DOHH2 (cell line): ENCODE data around the gene DNM1.

ENCODE experiments used
- CTCF ChIP-seq: fragments of 200-600 bp; sonication (generic); IDR thresholded peaks from one replicate; pipeline ENCODE4 v1.5.1; 2014; ENCODE audit warnings: antibody characterized with exemption, mild to moderate bottlenecking, low read depth, low read length; ENCODE audit not compliant: poor library complexity, severe bottlenecking
- EZH2phosphoT487 ChIP-seq: fragments of 200-600 bp; sonication (generic); IDR thresholded peaks from 2 replicates; pipeline ENCODE4 v1.6.1; 2017; ENCODE audit warnings: borderline replicate concordance, mild to moderate bottlenecking, antibody characterized with exemption, low read length, moderate library complexity, mixed read lengths

DNA sequence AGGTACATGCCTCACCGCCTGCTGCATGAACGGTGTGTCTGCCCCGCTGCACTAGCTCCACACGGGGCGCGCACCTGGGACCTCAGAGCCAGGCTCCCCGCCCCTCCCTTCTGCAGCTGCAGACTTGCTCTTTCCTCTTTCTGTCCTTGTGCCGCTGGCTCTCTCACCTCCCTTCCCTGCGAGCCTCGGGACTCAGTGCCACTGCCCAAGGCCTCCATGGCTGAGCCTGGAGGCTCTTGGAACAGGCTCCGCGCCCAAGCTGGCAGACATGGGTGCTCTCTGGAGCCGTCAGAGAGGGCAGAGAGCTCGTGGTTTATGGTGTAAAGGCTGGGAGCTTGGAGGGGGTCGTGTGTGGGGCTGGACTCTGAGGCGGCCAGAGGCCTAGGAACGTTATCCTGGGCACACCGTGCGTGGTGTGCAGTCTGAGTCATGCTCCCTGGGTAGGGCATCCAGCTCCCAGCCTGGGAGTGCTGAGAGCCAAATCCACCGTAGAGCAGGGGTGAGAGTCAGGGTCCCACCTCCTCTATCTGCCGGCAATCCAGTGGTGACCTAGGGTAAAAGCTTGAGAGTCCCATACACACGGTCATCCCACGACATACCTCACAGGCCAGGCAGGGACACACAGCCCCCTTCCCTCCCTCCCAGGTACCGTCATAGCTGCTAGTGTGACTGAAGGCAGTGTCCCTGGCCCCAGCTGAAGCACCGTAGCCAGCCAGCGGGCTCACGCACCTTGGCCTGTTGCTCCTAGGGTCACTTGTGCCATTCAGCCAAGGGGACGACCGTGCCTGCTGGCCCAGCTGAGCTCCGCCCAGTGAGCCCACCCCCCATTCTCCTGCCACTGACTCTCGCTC, 50.2 kb downstream of the DNM1 start:
- TF ChIP-seq CTCF = no peak
- no peak for TF ChIP-seq EZH2phosphoT487
